ENCODE data around the gene ASB7. TPM values are rescaled to one million over a fixed set of nuclear protein-coding genes. Genes with fewer than 3 reads are reported as not detected.
A peak's percentile ranks its signal among the peaks of the same experiment; 100 is the strongest.

The ASB7 gene
- total RNA-seq, 1 donor: 13.8 TPM

GRCh38 chr15:100653608-100654007 lies 51.2 kb downstream of the ASB7 start:
- TF ChIP-seq CTCF (IDR thresholded peaks at IDR 0.05; ENCODE audit: insufficient read depth, low read length): no peak
- DNase-seq (ENCODE audit: low read depth): peak; percentile 21
- no peak overlapping the region for H3K4me3 ChIP-seq (ENCODE audit: low read depth, low read length)

- H3K4me3 ChIP-seq (ENCODE audit: low read depth, low read length): no peak overlapping the region
- no peak for TF ChIP-seq CTCF (IDR thresholded peaks at IDR 0.05; ENCODE audit: insufficient read depth, low read length)
- no peak for DNase-seq (ENCODE audit: low read depth)
Measured at GRCh38 chr15:100658895-100659294, 56.5 kb downstream of the ASB7 start.

- no peak for DNase-seq (ENCODE audit: low read depth)
- H3K4me3 ChIP-seq (ENCODE audit: low read depth, low read length): no peak overlapping the region
- TF ChIP-seq CTCF (IDR thresholded peaks at IDR 0.05; ENCODE audit: insufficient read depth, low read length): no peak
Measured at GRCh38 chr15:100661156-100661555, 58.8 kb downstream of the ASB7 start.

GRCh38 chr15:100663086-100663914 lies 60.9 kb downstream of the ASB7 start:
- DNase-seq (ENCODE audit: low read depth): no peak
- TF ChIP-seq CTCF (IDR thresholded peaks at IDR 0.05; ENCODE audit: insufficient read depth, low read length): peak; percentile 22
- H3K4me3 ChIP-seq (ENCODE audit: low read depth, low read length): no peak overlapping the region

GRCh38 chr15:100663915-100664281 lies 61.5 kb downstream of the ASB7 start:
- peak overlapping the region; percentile 29 for H3K4me3 ChIP-seq (ENCODE audit: low read depth, low read length)
- no peak for TF ChIP-seq CTCF (IDR thresholded peaks at IDR 0.05; ENCODE audit: insufficient read depth, low read length)
- peak; percentile 72 for DNase-seq (ENCODE audit: low read depth)

- TF ChIP-seq CTCF (IDR thresholded peaks at IDR 0.05; ENCODE audit: insufficient read depth, low read length): peak; percentile 25
- peak; percentile 94 for DNase-seq (ENCODE audit: low read depth)
- no peak overlapping the region for H3K4me3 ChIP-seq (ENCODE audit: low read depth, low read length)
Measured at GRCh38 chr15:100665570-100665969, 63.2 kb downstream of the ASB7 start.

All from fibroblast of the aortic adventitia (primary cell).